Left forelimb (tissue), 1 donor: ENCODE results near the gene SMDT1.
A peak's percentile ranks its signal among the peaks of the same experiment; 100 is the strongest.
"Not testable (repeated sequence)": the region's sequence is repeated elsewhere in the genome, so short reads cannot be mapped to it uniquely, and the experiment has no call there.

Source experiments
- DNase-seq: peaks from one replicate; pipeline ENCODE4 v3.0.0-alpha.2; 2018; ENCODE audit warnings: low spot score

Gene SMDT1

GRCh38 chr22:42070517-42071422 lies 8.7 kb upstream of the SMDT1 start, which contains the start of gene NAGA:
Gene NAGA, minus strand, starts transcription at chr22:42070812. Its CDS starts 515 bp downstream, at chr22:42070297.
- DNase-seq = peak; percentile 92

GRCh38 chr22:42071508-42071907 lies 8.0 kb upstream of the SMDT1 start:
- not testable (repeated sequence) for DNase-seq

GRCh38 chr22:42072606-42073330 lies 6.7 kb upstream of the SMDT1 start:
- no peak for DNase-seq

- no peak for DNase-seq
Measured at GRCh38 chr22:42073621-42074041, 5.9 kb upstream of the SMDT1 start.

- peak; percentile 82 for DNase-seq
Measured at GRCh38 chr22:42074132-42074811, 5.2 kb upstream of the SMDT1 start, which contains the start of gene PHETA2. Gene PHETA2, plus strand, starts transcription at chr22:42074248. Its CDS starts 3,046 bp downstream, at chr22:42077294.

- no peak for DNase-seq
Measured at GRCh38 chr22:42074846-42075676, 4.4 kb upstream of the SMDT1 start.

- DNase-seq = no peak
Measured at GRCh38 chr22:42076764-42077485, 2.6 kb upstream of the SMDT1 start.

- DNase-seq = no peak
Measured at GRCh38 chr22:42077486-42078125, 1.9 kb upstream of the SMDT1 start.

- DNase-seq = no peak
Measured at GRCh38 chr22:42078469-42079318, 806 bp upstream of the SMDT1 start.

GRCh38 chr22:42080287-42080686 lies 787 bp downstream of the SMDT1 start:
- DNase-seq = no peak

- no peak for DNase-seq
Measured at GRCh38 chr22:42083119-42083518, 3.6 kb downstream of the SMDT1 start.

- DNase-seq = no peak
Measured at GRCh38 chr22:42084874-42085273, 5.4 kb downstream of the SMDT1 start.

GRCh38 chr22:42086051-42086450 lies 6.6 kb downstream of the SMDT1 start:
- no peak for DNase-seq

GRCh38 chr22:42090596-42091454 lies 11.3 kb downstream of the SMDT1 start, which contains the start of gene NDUFA6:
Gene NDUFA6, minus strand, starts transcription at chr22:42090772. Its CDS starts 28 bp downstream, at chr22:42090744.
- DNase-seq = peak; percentile 98

GRCh38 chr22:42091455-42091782 lies 11.9 kb downstream of the SMDT1 start:
- DNase-seq = no peak

- DNase-seq = no peak
Measured at GRCh38 chr22:42101199-42101598, 21.7 kb downstream of the SMDT1 start.

GRCh38 chr22:42104332-42104860 lies 24.9 kb downstream of the SMDT1 start:
- not testable (repeated sequence) for DNase-seq

- no peak for DNase-seq
Measured at GRCh38 chr22:42108848-42109247, 29.3 kb downstream of the SMDT1 start.
